ENCODE data around the gene GLS. TPM values are rescaled to one million over a fixed set of nuclear protein-coding genes. Genes with fewer than 3 reads are reported as not detected.

Gene GLS
- total RNA-seq, 4 donors from 2014 or later = 111 to 235 (median 146) TPM

GRCh38 chr2:190942697-190943096 is 62.1 kb downstream of the GLS start:
- ATAC-seq (ENCODE audit: low FRiP score) (no peak), DNase-seq (ENCODE audit: low spot score) (no peak)
- TF ChIP-seq CTCF (IDR thresholded peaks at IDR 0.05) = no peak

- no peak for TF ChIP-seq CTCF (IDR thresholded peaks at IDR 0.05)
- no peak for DNase-seq (ENCODE audit: low spot score)
- no peak for ATAC-seq (ENCODE audit: low FRiP score)
Observed at GRCh38 chr2:190943706-190944105, 63.1 kb downstream of the GLS start.

- TF ChIP-seq CTCF (IDR thresholded peaks at IDR 0.05) = no peak
- no peak for DNase-seq (ENCODE audit: low spot score)
- no peak for ATAC-seq (ENCODE audit: low FRiP score)
Observed at GRCh38 chr2:190947141-190947540, 66.5 kb downstream of the GLS start.

GRCh38 chr2:190947711-190948251 is 67.2 kb downstream of the GLS start:
- ATAC-seq (ENCODE audit: low FRiP score) = no peak
- DNase-seq (ENCODE audit: low spot score) = no peak
- no peak for TF ChIP-seq CTCF (IDR thresholded peaks at IDR 0.05)

GRCh38 chr2:190948671-190949070 is 68.0 kb downstream of the GLS start:
- DNase-seq (ENCODE audit: low spot score) (no peak), ATAC-seq (ENCODE audit: low FRiP score) (peak; percentile 69)
- no peak for TF ChIP-seq CTCF (IDR thresholded peaks at IDR 0.05)

- DNase-seq (ENCODE audit: low spot score) (no peak), ATAC-seq (ENCODE audit: low FRiP score) (no peak)
- TF ChIP-seq CTCF (IDR thresholded peaks at IDR 0.05) = no peak
Observed at GRCh38 chr2:190950566-190950991, 70.0 kb downstream of the GLS start.

- DNase-seq (ENCODE audit: low spot score) = no peak
- TF ChIP-seq CTCF (IDR thresholded peaks at IDR 0.05) = no peak
- ATAC-seq (ENCODE audit: low FRiP score) = no peak
Observed at GRCh38 chr2:190953257-190953656, 72.6 kb downstream of the GLS start.

Measured in omental fat pad (tissue), 4 donors.